ENCODE data around the gene RRM1. TPM values are rescaled to one million over a fixed set of nuclear protein-coding genes. Genes with fewer than 3 reads are reported as not detected.

The RRM1 gene
- total and polyA plus RNA-seq, 2 of the 13 experiments (the other 11 are each of a cell fraction or from before 2014, with no cell fraction given): 17.3 to 108 TPM

DNA sequence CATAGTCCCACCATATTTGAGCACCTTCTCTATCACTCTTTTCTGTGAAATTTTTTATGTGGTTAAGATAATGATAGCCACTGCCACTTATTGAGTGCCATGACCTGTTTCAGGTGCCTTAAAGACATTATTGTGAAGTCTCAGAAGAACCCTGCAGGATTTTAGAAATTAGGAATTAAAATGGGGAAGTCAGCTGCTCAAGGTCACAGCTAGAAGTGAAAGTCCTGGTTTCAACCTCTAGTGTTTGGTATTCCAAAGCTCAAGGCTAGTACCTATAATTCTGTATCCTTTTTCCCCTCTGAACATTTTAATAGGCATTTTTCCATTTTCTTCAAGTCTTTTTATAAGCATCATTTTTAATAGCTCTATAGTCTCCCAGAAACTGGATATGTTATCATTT, 9.0 kb upstream of the RRM1 start:
- Histone ChIP-seq H3K27me3 (ENCODE audit: control insufficient read depth in 1 of 2, insufficient read depth in 2 of 2, low read length in 2 of 2) (no peaks in the 10 kb centered on the region), H3K27ac (ENCODE audit: extremely low read length, insufficient read depth, low read length) (no peak overlapping the region), H3K4me3 (replicated peaks in 1 of 3; ENCODE audit: insufficient read depth in 1 of 3, low read depth in 2 of 3, low read length in 3 of 3) (no peak overlapping the region), H3K4me2 (ENCODE audit: low read depth, low read length) (no peak overlapping the region), H3K9ac (ENCODE audit: insufficient read depth, low read depth, low read length) (no peak overlapping the region), H3K36me3 (replicated peaks in 1 of 2; ENCODE audit: control insufficient read depth in 1 of 2, insufficient read depth in 2 of 2, low read length in 2 of 2) (peaks cover 19 to 61% of the 10 kb centered on the region in 2 experiments; a peak in 4 of 5 replicates), H3K4me1 (ENCODE audit: insufficient read depth, low read length) (no peaks in the 10 kb centered on the region), H4K20me1 (ENCODE audit: insufficient read depth, low read length) (no peaks in the 10 kb centered on the region), H3K79me2 (ENCODE audit: insufficient read depth, low read length) (no peaks in the 10 kb centered on the region), H3K9me3 (ENCODE audit: low read length) (no peaks in the 10 kb centered on the region), H2AFZ (ENCODE audit: low read length) (no peak overlapping the region)
- DNase-seq (ENCODE audit: low spot score) (no peak), FAIRE-seq (no peak), ATAC-seq (no peak)
- TF ChIP-seq ZNF17 (CRISPR knock-in tag; IDR thresholded peaks at IDR 0.05) (no peak), SIN3B (IDR thresholded peaks at IDR 0.05; ENCODE audit: low read length) (no peak)
- TF ChIP-seq, protein P1, sequence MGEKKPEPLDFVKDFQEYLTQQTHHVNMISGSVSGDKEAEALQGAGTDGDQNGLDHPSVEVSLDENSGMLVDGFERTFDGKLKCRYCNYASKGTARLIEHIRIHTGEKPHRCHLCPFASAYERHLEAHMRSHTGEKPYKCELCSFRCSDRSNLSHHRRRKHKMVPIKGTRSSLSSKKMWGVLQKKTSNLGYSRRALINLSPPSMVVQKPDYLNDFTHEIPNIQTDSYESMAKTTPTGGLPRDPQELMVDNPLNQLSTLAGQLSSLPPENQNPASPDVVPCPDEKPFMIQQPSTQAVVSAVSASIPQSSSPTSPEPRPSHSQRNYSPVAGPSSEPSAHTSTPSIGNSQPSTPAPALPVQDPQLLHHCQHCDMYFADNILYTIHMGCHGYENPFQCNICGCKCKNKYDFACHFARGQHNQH (CRISPR knock-in tag; IDR thresholded peaks at IDR 0.05): no peak
- intact Hi-C loops (cut with micrococcal nuclease; ENCODE audit: unreplicated experiment): no loop called here
- no TSS peak for BruUV-seq (replicated peaks)
- ChIA-PET POLR2A (no interaction called here), CTCF (ENCODE audit: low intra/inter-chr PET ratio, low total read pairs) (no interaction called here)
- in situ Hi-C loops (cut with HindIII; ENCODE audit: extremely low pct_ligation_motif_present, low pct_unique_long_range_greater_than_20kb): no loop called here

DNA sequence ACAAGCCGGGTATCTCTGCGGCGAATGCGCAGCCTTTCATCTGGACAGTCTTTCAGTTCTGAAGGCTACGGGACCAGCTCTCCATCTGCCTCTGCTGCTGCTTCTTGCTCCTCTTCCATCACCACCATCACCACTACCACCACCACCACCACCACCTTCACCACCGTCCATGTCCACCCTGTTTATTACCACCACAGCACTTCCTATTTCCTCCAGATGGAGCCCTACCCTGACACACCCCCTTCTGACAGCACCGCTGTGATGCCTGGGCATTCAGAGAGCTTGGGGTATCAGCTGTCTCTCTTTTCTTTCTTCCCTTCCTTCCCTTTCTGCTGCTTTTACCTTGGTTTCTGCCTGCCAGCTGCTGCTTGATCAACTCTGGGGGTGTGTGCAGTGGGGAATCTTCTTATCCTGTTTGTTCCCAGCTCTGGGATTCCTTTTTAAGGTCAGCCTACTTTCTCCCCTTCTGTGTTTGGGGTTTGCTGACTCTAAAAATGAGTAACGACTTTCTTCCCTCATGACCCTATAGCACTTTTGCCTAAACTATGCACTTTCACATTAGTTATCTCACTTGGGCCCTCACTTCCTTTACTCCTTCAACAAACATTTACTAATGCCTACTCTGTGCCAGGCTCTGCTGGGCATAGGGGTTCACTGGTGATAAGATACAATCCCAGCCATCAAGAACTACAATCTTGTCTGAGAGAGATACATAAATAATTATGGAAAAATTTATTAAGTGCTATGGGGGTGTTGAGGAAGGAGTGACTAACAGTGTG, 7.8 kb upstream of the RRM1 start:
- no peak for TF ChIP-seq ATAD3A (CRISPR knock-in tag; IDR thresholded peaks at IDR 0.05)
- no peak for TF ChIP-seq SMAD3 (CRISPR knock-in tag; IDR thresholded peaks at IDR 0.05)
- no peak for TF ChIP-seq ZSCAN30 (CRISPR knock-in tag; IDR thresholded peaks at IDR 0.05)
- no peak for TF ChIP-seq KDM3A (CRISPR knock-in tag; IDR thresholded peaks at IDR 0.05; ENCODE audit: low read depth)
- no peak for TF ChIP-seq ZNF280B (CRISPR knock-in tag; IDR thresholded peaks at IDR 0.05; ENCODE audit: borderline replicate concordance)
- intact Hi-C loops (cut with micrococcal nuclease; ENCODE audit: unreplicated experiment) (no loop called here), in situ Hi-C loops (cut with HindIII; ENCODE audit: extremely low pct_ligation_motif_present, low pct_unique_long_range_greater_than_20kb) (no loop called here)
- Histone ChIP-seq H3K4me2 (ENCODE audit: low read depth, low read length) (no peak overlapping the region), H3K9ac (ENCODE audit: insufficient read depth, low read depth, low read length) (no peak overlapping the region), H4K20me1 (ENCODE audit: insufficient read depth, low read length) (no peaks in the 10 kb centered on the region), H3K9me3 (ENCODE audit: low read length) (no peaks in the 10 kb centered on the region), H3K79me2 (ENCODE audit: insufficient read depth, low read length) (no peaks in the 10 kb centered on the region), H3K4me1 (ENCODE audit: insufficient read depth, low read length) (no peaks in the 10 kb centered on the region), H3K27me3 (ENCODE audit: control insufficient read depth in 1 of 2, insufficient read depth in 2 of 2, low read length in 2 of 2) (no peaks in the 10 kb centered on the region), H3K4me3 (replicated peaks in 1 of 3; ENCODE audit: insufficient read depth in 1 of 3, low read depth in 2 of 3, low read length in 3 of 3) (no peak overlapping the region), H3K27ac (ENCODE audit: extremely low read length, insufficient read depth, low read length) (no peak overlapping the region), H3K36me3 (replicated peaks in 1 of 2; ENCODE audit: control insufficient read depth in 1 of 2, insufficient read depth in 2 of 2, low read length in 2 of 2) (peaks cover 18 to 49% of the 10 kb centered on the region in 2 experiments; a peak in 4 of 5 replicates), H2AFZ (ENCODE audit: low read length) (no peak overlapping the region)
- ChIA-PET CTCF (ENCODE audit: low intra/inter-chr PET ratio, low total read pairs) (no interaction called here), POLR2A (no interaction called here)
- no TSS peak for BruUV-seq (replicated peaks)
- FAIRE-seq: no peak
- DNase-seq (ENCODE audit: low spot score): no peak
- ATAC-seq: no peak
- 98% methylated on average over 8 of the region's 8 CpGs for WGBS (ENCODE audit: low lambda C conversion rate)

All from HepG2 (cell line).